HepG2 (cell line): ENCODE measurements around the gene CAMTA2. TPM values are rescaled to one million over a fixed set of nuclear protein-coding genes. Genes with fewer than 3 reads are reported as not detected.
A peak's percentile ranks its signal among the peaks of the same experiment; 100 is the strongest.

ENCODE experiments used
- ETV5 ChIP-seq: IDR thresholded peaks from 2 replicates; pipeline ENCODE4 v1.6.1; 2018; ENCODE audit warnings: missing biosample characterization, missing genetic modification reagents, inconsistent platforms, borderline replicate concordance
- GATAD1 ChIP-seq: IDR thresholded peaks from 2 replicates; pipeline ENCODE4 v1.6.1; 2016; ENCODE audit warnings: missing genetic modification reagents, missing compliant biosample characterization
- HDAC1 ChIP-seq: sonication (generic); formaldehyde crosslinking; IDR thresholded peaks from 2 replicates; pipeline ENCODE4 v1.5.1; 2020; ENCODE audit warnings: mild to moderate bottlenecking, missing genetic modification reagents
- MEF2D ChIP-seq: sonication (generic); formaldehyde crosslinking; IDR thresholded peaks from 2 replicates; pipeline ENCODE4 v1.5.1; 2020; ENCODE audit warnings: mild to moderate bottlenecking, missing genetic modification reagents
- SIX4 ChIP-seq: sonication (generic); formaldehyde crosslinking; IDR thresholded peaks from 2 replicates; pipeline ENCODE4 v1.4.0; 2020; ENCODE audit warnings: missing genetic modification reagents
- ZNF260 ChIP-seq: sonication (generic); formaldehyde crosslinking; IDR thresholded peaks from 2 replicates; pipeline ENCODE4 v1.4.0; 2020; ENCODE audit warnings: missing genetic modification reagents, low read depth, mild to moderate bottlenecking, borderline replicate concordance
- ZNF292 ChIP-seq: sonication (generic); formaldehyde crosslinking; IDR thresholded peaks from 2 replicates; pipeline ENCODE4 v1.8.1; 2022; ENCODE audit warnings: mild to moderate bottlenecking, low read depth, missing genetic modification reagents, borderline replicate concordance
- ZNF354B ChIP-seq: sonication (generic); formaldehyde crosslinking; IDR thresholded peaks from 2 replicates; pipeline ENCODE4 v1.8.0; 2022; ENCODE audit warnings: mild to moderate bottlenecking, missing genetic modification reagents
- ZNF629 ChIP-seq: sonication (generic); formaldehyde crosslinking; conservative IDR thresholded peaks from 2 replicates; pipeline ENCODE4 v1.5.0; 2020; ENCODE audit warnings: missing genetic modification reagents
- polyA plus RNA-seq, 8 experiments: library from polyadenylated mRNA; depleted of rRNA in 3 of 8; stranded (reverse) in 7 of 8; unstranded in 1 of 8; fragments of >200 nt; fragmentation: Illumina TruSeq in 4 of 8; extraction: Trizol in 4 of 8; gene quantifications; 2 replicates each; pipeline versions ENCODE4 v1.2.1 to v1.2.3, GENCODE V29; 2011 to 2016; ENCODE audit warnings: low read depth in 4 of 8, missing spikeins in 1 of 8, mixed read lengths in 1 of 8; ENCODE audit not compliant: insufficient read depth in 1 of 8
- total RNA-seq, 5 experiments: library from RNA; depleted of rRNA; stranded (reverse); fragments of >200 nt; fragmentation: Illumina TruSeq; extraction: Trizol; gene quantifications; 2 replicates each; pipeline ENCODE4 v1.2.3, GENCODE V29; 2016; ENCODE audit warnings: low read depth in 1 of 5
- TF ChIP-seq, protein P1 (sequence below), 2 experiments: sonication (generic) in 1 of 2; formaldehyde crosslinking in 1 of 2; IDR thresholded peaks; 2 replicates each; pipeline versions ENCODE4 v1.4.0 to v1.6.1; 2016 to 2020; ENCODE audit warnings: borderline replicate concordance in 1 of 2, low read depth in 1 of 2, mild to moderate bottlenecking in 1 of 2, missing genetic modification reagents in 1 of 2
- TF ChIP-seq, protein P2 (sequence below): IDR thresholded peaks from 2 replicates; pipeline ENCODE4 v1.6.1; 2018; ENCODE audit warnings: missing genetic modification reagents
- TF ChIP-seq, protein P3 (sequence below): sonication (generic); formaldehyde crosslinking; IDR thresholded peaks from 2 replicates; pipeline ENCODE4 v1.8.0; 2022; ENCODE audit warnings: low read depth, missing genetic modification reagents
- TF ChIP-seq, protein P4 (sequence below): sonication (generic); formaldehyde crosslinking; IDR thresholded peaks from 2 replicates; pipeline ENCODE4 v1.5.0; 2020; ENCODE audit warnings: mild to moderate bottlenecking, missing genetic modification reagents
- TF ChIP-seq, protein P5 (sequence below), 2 experiments: sonication (generic) in 1 of 2; formaldehyde crosslinking in 1 of 2; IDR thresholded peaks; 2 replicates each; pipeline versions ENCODE4 v1.4.0 to v1.6.1; 2018 to 2020; ENCODE audit warnings: missing genetic modification reagents in 2 of 2, borderline replicate concordance in 1 of 2, low read depth in 1 of 2, mild to moderate bottlenecking in 1 of 2, missing biosample characterization in 1 of 2
- TF ChIP-seq, protein P6 (sequence below): IDR thresholded peaks from 2 replicates; pipeline ENCODE4 v1.6.1; 2016

The CAMTA2 gene
- total and polyA plus RNA-seq, 2 of the 13 experiments (the other 11 are each of a cell fraction or from before 2014, with no cell fraction given) = 4.1 to 7.1 TPM

DNA sequence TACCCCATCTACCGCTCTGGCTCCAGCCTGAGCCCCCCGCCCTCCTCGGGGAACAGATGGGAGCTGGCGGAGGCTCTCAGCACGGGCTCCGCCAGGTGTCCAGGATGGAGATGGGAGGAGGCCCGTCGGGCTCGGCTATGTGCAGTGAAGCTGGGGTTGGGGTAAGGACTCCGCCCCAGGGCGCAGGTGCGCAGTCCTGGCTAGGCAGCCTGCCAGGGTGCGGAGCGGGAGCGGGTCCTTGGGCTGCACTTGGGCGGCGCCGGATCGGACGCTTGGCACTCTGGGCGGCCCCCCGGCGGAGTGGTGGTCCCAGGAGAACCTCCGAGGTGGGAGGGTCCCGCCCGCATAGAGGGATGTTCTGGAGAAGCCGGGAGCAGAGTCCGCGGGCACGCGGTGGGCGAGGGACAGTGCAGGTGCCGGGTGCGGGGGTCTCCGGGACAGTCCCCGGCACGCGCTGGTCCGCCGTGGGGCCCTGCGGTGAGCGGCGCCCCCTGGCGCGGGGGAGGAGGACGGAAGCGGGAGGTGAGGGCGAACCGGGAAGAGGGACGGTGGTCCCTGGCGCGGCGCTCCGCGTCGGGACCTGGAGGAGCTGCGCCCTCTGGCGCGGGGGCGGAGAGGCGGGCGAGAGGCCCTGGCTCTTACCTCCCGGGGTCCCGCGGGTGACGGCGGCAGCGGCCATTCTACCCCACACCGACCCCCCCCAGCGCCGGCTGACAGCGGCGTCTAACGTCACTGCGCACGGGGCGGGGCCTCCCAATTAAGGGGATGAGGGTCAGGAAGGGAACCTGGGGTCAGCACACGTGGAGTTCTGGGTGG is at the start of gene CAMTA2 (continued):
- TF ChIP-seq MEF2D (CRISPR knock-in tag) (no peak), ZNF629 (CRISPR knock-in tag) (0 out of 2 replicates have a peak, but pooled peaks have one; percentile 6), ZNF354B (no peak), HDAC1 (CRISPR knock-in tag) (peak; percentile 92), GATAD1 (CRISPR knock-in tag) (peak; percentile 90), ZNF292 (0 out of 2 replicates have a peak, but pooled peaks have one; percentile 22), ETV5 (peak; percentile 75), SIX4 (peak; percentile 44; the same call in 1 of the 2 replicates), ZNF260 (CRISPR knock-in tag) (no peak)
- TF ChIP-seq, protein P1, sequence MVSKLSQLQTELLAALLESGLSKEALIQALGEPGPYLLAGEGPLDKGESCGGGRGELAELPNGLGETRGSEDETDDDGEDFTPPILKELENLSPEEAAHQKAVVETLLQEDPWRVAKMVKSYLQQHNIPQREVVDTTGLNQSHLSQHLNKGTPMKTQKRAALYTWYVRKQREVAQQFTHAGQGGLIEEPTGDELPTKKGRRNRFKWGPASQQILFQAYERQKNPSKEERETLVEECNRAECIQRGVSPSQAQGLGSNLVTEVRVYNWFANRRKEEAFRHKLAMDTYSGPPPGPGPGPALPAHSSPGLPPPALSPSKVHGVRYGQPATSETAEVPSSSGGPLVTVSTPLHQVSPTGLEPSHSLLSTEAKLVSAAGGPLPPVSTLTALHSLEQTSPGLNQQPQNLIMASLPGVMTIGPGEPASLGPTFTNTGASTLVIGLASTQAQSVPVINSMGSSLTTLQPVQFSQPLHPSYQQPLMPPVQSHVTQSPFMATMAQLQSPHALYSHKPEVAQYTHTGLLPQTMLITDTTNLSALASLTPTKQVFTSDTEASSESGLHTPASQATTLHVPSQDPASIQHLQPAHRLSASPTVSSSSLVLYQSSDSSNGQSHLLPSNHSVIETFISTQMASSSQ (IDR thresholded peaks at IDR 0.05; ENCODE audit: low read depth) = no peak
- TF ChIP-seq, protein P1 (CRISPR knock-in tag; IDR thresholded peaks at IDR 0.05; ENCODE audit: borderline replicate concordance) = peak; percentile 49; the same call in 1 of the 2 replicates
- TF ChIP-seq, protein P2, sequence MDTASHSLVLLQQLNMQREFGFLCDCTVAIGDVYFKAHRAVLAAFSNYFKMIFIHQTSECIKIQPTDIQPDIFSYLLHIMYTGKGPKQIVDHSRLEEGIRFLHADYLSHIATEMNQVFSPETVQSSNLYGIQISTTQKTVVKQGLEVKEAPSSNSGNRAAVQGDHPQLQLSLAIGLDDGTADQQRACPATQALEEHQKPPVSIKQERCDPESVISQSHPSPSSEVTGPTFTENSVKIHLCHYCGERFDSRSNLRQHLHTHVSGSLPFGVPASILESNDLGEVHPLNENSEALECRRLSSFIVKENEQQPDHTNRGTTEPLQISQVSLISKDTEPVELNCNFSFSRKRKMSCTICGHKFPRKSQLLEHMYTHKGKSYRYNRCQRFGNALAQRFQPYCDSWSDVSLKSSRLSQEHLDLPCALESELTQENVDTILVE (CRISPR knock-in tag) = peak; percentile 48; the same call in 1 of the 2 replicates
- TF ChIP-seq, protein P3, sequence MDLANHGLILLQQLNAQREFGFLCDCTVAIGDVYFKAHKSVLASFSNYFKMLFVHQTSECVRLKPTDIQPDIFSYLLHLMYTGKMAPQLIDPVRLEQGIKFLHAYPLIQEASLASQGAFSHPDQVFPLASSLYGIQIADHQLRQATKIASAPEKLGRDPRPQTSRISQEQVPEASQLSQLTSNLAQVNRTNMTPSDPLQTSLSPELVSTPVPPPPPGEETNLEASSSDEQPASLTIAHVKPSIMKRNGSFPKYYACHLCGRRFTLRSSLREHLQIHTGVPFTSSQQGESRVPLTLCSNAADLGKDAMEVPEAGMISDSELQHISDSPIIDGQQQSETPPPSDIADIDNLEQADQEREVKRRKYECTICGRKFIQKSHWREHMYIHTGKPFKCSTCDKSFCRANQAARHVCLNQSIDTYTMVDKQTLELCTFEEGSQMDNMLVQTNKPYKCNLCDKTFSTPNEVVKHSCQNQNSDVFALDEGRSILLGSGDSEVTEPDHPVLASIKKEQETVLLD (CRISPR knock-in tag) = peak; percentile 79; the same call in 1 of the 2 replicates
- TF ChIP-seq, protein P4, sequence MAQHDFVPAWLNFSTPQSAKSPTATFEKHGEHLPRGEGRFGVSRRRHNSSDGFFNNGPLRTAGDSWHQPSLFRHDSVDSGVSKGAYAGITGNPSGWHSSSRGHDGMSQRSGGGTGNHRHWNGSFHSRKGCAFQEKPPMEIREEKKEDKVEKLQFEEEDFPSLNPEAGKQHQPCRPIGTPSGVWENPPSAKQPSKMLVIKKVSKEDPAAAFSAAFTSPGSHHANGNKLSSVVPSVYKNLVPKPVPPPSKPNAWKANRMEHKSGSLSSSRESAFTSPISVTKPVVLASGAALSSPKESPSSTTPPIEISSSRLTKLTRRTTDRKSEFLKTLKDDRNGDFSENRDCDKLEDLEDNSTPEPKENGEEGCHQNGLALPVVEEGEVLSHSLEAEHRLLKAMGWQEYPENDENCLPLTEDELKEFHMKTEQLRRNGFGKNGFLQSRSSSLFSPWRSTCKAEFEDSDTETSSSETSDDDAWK (CRISPR knock-in tag) = no peak
- TF ChIP-seq, protein P5, sequence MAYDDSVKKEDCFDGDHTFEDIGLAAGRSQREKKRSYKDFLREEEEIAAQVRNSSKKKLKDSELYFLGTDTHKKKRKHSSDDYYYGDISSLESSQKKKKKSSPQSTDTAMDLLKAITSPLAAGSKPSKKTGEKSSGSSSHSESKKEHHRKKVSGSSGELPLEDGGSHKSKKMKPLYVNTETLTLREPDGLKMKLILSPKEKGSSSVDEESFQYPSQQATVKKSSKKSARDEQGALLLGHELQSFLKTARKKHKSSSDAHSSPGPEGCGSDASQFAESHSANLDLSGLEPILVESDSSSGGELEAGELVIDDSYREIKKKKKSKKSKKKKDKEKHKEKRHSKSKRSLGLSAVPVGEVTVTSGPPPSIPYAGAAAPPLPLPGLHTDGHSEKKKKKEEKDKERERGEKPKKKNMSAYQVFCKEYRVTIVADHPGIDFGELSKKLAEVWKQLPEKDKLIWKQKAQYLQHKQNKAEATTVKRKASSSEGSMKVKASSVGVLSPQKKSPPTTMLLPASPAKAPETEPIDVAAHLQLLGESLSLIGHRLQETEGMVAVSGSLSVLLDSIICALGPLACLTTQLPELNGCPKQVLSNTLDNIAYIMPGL (CRISPR knock-in tag; IDR thresholded peaks at IDR 0.05; ENCODE audit: borderline replicate concordance in 1 of 2, low read depth in 1 of 2) = peak; percentile 99
- TF ChIP-seq, protein P6, sequence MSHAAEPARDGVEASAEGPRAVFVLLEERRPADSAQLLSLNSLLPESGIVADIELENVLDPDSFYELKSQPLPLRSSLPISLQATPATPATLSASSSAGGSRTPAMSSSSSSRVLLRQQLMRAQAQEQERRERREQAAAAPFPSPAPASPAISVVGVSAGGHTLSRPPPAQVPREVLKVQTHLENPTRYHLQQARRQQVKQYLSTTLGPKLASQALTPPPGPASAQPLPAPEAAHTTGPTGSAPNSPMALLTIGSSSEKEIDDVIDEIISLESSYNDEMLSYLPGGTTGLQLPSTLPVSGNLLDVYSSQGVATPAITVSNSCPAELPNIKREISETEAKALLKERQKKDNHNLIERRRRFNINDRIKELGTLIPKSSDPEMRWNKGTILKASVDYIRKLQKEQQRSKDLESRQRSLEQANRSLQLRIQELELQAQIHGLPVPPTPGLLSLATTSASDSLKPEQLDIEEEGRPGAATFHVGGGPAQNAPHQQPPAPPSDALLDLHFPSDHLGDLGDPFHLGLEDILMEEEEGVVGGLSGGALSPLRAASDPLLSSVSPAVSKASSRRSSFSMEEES (CRISPR knock-in tag) = no peak
